ENCODE measurements around the gene THADA.

- TF ChIP-seq CTCF (IDR thresholded peaks at IDR 0.05; ENCODE audit: borderline replicate concordance, extremely low read depth, low read length, poor library complexity, severe bottlenecking) = no peak
- TF ChIP-seq EZH2 (IDR thresholded peaks at IDR 0.05; ENCODE audit: borderline replicate concordance, low read depth, low read length, severe bottlenecking) = no peak
Observed at GRCh38 chr2:43224571-43225092, 371.2 kb downstream of the THADA start.
